Liver (tissue), 9 donors: Measurements from ENCODE around the gene AFAP1. TPM values are rescaled to one million over a fixed set of nuclear protein-coding genes. Genes with fewer than 3 reads are reported as not detected.

Experiments
- DNase-seq: peaks from one replicate; pipeline ENCODE4 v3.0.0-alpha.2; 2017; ENCODE audit warnings: low spot score
- H3K27ac ChIP-seq, 2 donors: one replicate each; pipeline ENCODE4 v1.7.0; 2013; ENCODE audit warnings: inconsistent platforms in 2 of 2, low read length in 2 of 2, control low read depth in 1 of 2, low read depth in 1 of 2, mild to moderate bottlenecking in 1 of 2
- H3K27me3 ChIP-seq, 4 donors: one replicate each; pipeline versions ENCODE4 v1.6.1 to v1.7.0; 2013; ENCODE audit warnings: low read length in 3 of 4, inconsistent platforms in 1 of 4, mild to moderate bottlenecking in 1 of 4, moderate library complexity in 1 of 4; ENCODE audit not compliant: control insufficient read depth in 4 of 4, insufficient read depth in 4 of 4
- H3K36me3 ChIP-seq, 4 donors: one replicate each; pipeline versions ENCODE4 v1.6.1 to v1.7.0; 2013; ENCODE audit warnings: low read length in 3 of 4, mild to moderate bottlenecking in 3 of 4, low read depth in 1 of 4, moderate library complexity in 1 of 4; ENCODE audit not compliant: control insufficient read depth in 4 of 4, insufficient read depth in 3 of 4
- H3K4me1 ChIP-seq, 4 donors: one replicate each; pipeline versions ENCODE4 v1.6.1 to v1.7.0; 2013; ENCODE audit warnings: low read length in 3 of 4, mild to moderate bottlenecking in 3 of 4, moderate library complexity in 1 of 4; ENCODE audit not compliant: control insufficient read depth in 4 of 4, insufficient read depth in 4 of 4
- H3K4me3 ChIP-seq, 3 donors: one replicate each; pipeline versions ENCODE4 v1.6.1 to v1.7.0; 2013; ENCODE audit warnings: low read length in 3 of 3, control low read depth in 1 of 3, low read depth in 1 of 3, mild to moderate bottlenecking in 1 of 3
- H3K9ac ChIP-seq, 2 donors: one replicate each; pipeline ENCODE4 v1.7.0; 2013; ENCODE audit warnings: low read length in 2 of 2, mild to moderate bottlenecking in 2 of 2, moderate library complexity in 2 of 2, control low read depth in 1 of 2, low read depth in 1 of 2
- H3K9me3 ChIP-seq, 4 donors: one replicate each; pipeline versions ENCODE4 v1.6.1 to v1.7.0; 2013; ENCODE audit warnings: low read length in 3 of 4; ENCODE audit not compliant: control insufficient read depth in 4 of 4
- ATF3 ChIP-seq: IDR thresholded peaks from 2 replicates; pipeline ENCODE4 v1.6.1; 2016; ENCODE audit warnings: antibody characterized with exemption
- CTCF ChIP-seq: fragments of 150-350 bp; IDR thresholded peaks from 2 replicates; pipeline ENCODE4 v1.5.1; 2017; ENCODE audit warnings: improper control_type of control experiment, low read depth, low read length; ENCODE audit not compliant: missing input control
- EGR1 ChIP-seq, 2 donors: IDR thresholded peaks; 2 replicates each; pipeline ENCODE4 v1.6.1; 2016 to 2018; ENCODE audit warnings: antibody characterized with exemption in 2 of 2, low read depth in 2 of 2
- FOXA1 ChIP-seq: IDR thresholded peaks from 2 replicates; pipeline ENCODE4 v1.6.1; 2016; ENCODE audit warnings: antibody characterized with exemption
- FOXA2 ChIP-seq: IDR thresholded peaks from 2 replicates; pipeline ENCODE4 v1.6.1; 2016; ENCODE audit warnings: antibody characterized with exemption
- GABPA ChIP-seq, 2 donors: IDR thresholded peaks in 1 of 2; conservative IDR thresholded peaks in 1 of 2; 2 replicates each; pipeline ENCODE4 v1.6.1; 2016; ENCODE audit warnings: antibody characterized with exemption in 2 of 2, mild to moderate bottlenecking in 1 of 2, moderate library complexity in 1 of 2
- HNF4A ChIP-seq, 2 donors: conservative IDR thresholded peaks; 2 replicates each; pipeline ENCODE4 v1.6.1; 2016; ENCODE audit warnings: antibody characterized with exemption in 2 of 2, mild to moderate bottlenecking in 2 of 2
- HNF4G ChIP-seq: IDR thresholded peaks from 2 replicates; pipeline ENCODE4 v1.6.1; 2016; ENCODE audit warnings: antibody characterized with exemption
- JUND ChIP-seq, 2 donors: IDR thresholded peaks; 2 replicates each; pipeline ENCODE4 v1.6.1; 2016; ENCODE audit warnings: antibody characterized with exemption in 2 of 2
- MAX ChIP-seq: IDR thresholded peaks from 2 replicates; pipeline ENCODE4 v1.6.1; 2016; ENCODE audit warnings: antibody characterized with exemption
- NR2F2 ChIP-seq: IDR thresholded peaks from 2 replicates; pipeline ENCODE4 v1.6.1; 2016; ENCODE audit warnings: antibody characterized with exemption
- RAD21 ChIP-seq, 2 donors: IDR thresholded peaks; 2 replicates each; pipeline ENCODE4 v1.6.1; 2016; ENCODE audit warnings: antibody characterized with exemption in 2 of 2, mild to moderate bottlenecking in 2 of 2
- REST ChIP-seq: IDR thresholded peaks from 2 replicates; pipeline ENCODE4 v1.6.1; 2016; ENCODE audit warnings: antibody characterized with exemption, mild to moderate bottlenecking
- RXRA ChIP-seq, 2 donors: IDR thresholded peaks; 2 replicates each; pipeline ENCODE4 v1.6.1; 2017 to 2018; ENCODE audit warnings: antibody characterized with exemption in 2 of 2, mild to moderate bottlenecking in 1 of 2
- SP1 ChIP-seq: IDR thresholded peaks from 2 replicates; pipeline ENCODE4 v1.6.1; 2018; ENCODE audit warnings: antibody characterized with exemption, mild to moderate bottlenecking
- TAF1 ChIP-seq: conservative IDR thresholded peaks from 2 replicates; pipeline ENCODE4 v1.6.1; 2016; ENCODE audit warnings: antibody characterized with exemption, mild to moderate bottlenecking
- YY1 ChIP-seq: IDR thresholded peaks from 2 replicates; pipeline ENCODE4 v1.6.1; 2016; ENCODE audit warnings: antibody characterized with exemption, mild to moderate bottlenecking
- ZBTB33 ChIP-seq: IDR thresholded peaks from 2 replicates; pipeline ENCODE4 v1.6.1; 2016; ENCODE audit warnings: antibody characterized with exemption
- WGBS: extraction: QIAGEN DNeasy Blood & Tissue Kit; methylation state at CpG from one replicate; pipeline ENCODE4 v1.1.7; 2013; 5-methylcytosine and 5-hydroxymethylcytosine counted together
- polyA plus RNA-seq, 2 donors: library from polyadenylated mRNA; stranded (reverse) in 1 of 2; unstranded in 1 of 2; fragments of 200-250 nt in 1 of 2; fragments of >200 nt in 1 of 2; fragmentation: Nextera tagmentation in 1 of 2; extraction: Ambion mirVana in 1 of 2; gene quantifications; one replicate each; pipeline versions ENCODE4 v1.2.1 to v1.2.3, GENCODE V29; 2013 to 2015
- total RNA-seq, 2 donors: library from RNA; depleted of rRNA; stranded (reverse); fragments of >200 nt; gene quantifications; one replicate each; pipeline ENCODE4 v1.2.3, GENCODE V29; 2014
- donor health status: healthy.
- donor health status: healthy.
- donor health status: healthy.
- donor health status: healthy.
- donor health status: healthy.

Gene AFAP1
- total and polyA plus RNA-seq, 4 donors: 0.40 to 3.2 (median 1.6) TPM

- Histone ChIP-seq H3K36me3 (no peaks in the 10 kb centered on the region), H3K27ac (no peak overlapping the region), H3K9me3 (peaks cover 0 to 2% (median 0%) of the 10 kb centered on the region in 4 donors), H3K27me3 (no peaks in the 10 kb centered on the region), H3K9ac (no peak overlapping the region), H3K4me3 (no peak overlapping the region), H3K4me1 (peaks cover 0 to 10% (median 7%) of the 10 kb centered on the region in 4 donors)
- 93% methylated on average over 2 of the region's 2 CpGs for WGBS
- TF ChIP-seq ATF3 (no peak), MAX (no peak), HNF4A (conservative IDR thresholded peaks at IDR 0.05) (no peak), HNF4G (no peak), RXRA (IDR thresholded peaks at IDR 0.05) (no peak), ZBTB33 (no peak), FOXA2 (no peak), GABPA (IDR thresholded peaks at IDR 0.05 in 1 of 2, conservative IDR thresholded peaks at IDR 0.05 in 1 of 2) (no peak), SP1 (no peak), FOXA1 (no peak), EGR1 (IDR thresholded peaks at IDR 0.05; ENCODE audit: low read depth in 2 of 2) (no peak), YY1 (no peak), JUND (IDR thresholded peaks at IDR 0.05) (no peak), TAF1 (no peak), RAD21 (IDR thresholded peaks at IDR 0.05) (no peak), REST (no peak), NR2F2 (no peak), CTCF (no peak)
- no peak for DNase-seq
Observed at GRCh38 chr4:7937006-7937405, 2.7 kb downstream of the AFAP1 start.
